Omental fat pad (tissue), 4 donors: ENCODE results near the gene FSIP1. TPM values are rescaled to one million over a fixed set of nuclear protein-coding genes. Genes with fewer than 3 reads are reported as not detected.

Experiments used
- ATAC-seq: fragments of 150-250 bp; one replicate; pipeline ENCODE4 v1.9.1; 2016; ENCODE audit warnings: mild to moderate bottlenecking, moderate library complexity; ENCODE audit not compliant: low FRiP score
- DNase-seq: peaks from one replicate; pipeline ENCODE4 v3.0.0-alpha.2; 2019; ENCODE audit warnings: low spot score
- total RNA-seq, 4 donors: library from RNA; depleted of rRNA; stranded (reverse); fragments of >200 nt; gene quantifications; one replicate each; pipeline ENCODE4 v1.1.0, GENCODE V29; 2016
- TF ChIP-seq, protein P1 (sequence below), 3 donors: fragments of 450-650 bp; IDR thresholded peaks; one replicate each; pipeline ENCODE4 v1.5.1; 2016 to 2017; ENCODE audit warnings: antibody characterized with exemption in 3 of 3, mild to moderate bottlenecking in 3 of 3, moderate library complexity in 2 of 3

The FSIP1 gene
- total RNA-seq, 4 donors from 2014 or later: 0.32 to 0.48 (median 0.41) TPM

DNA sequence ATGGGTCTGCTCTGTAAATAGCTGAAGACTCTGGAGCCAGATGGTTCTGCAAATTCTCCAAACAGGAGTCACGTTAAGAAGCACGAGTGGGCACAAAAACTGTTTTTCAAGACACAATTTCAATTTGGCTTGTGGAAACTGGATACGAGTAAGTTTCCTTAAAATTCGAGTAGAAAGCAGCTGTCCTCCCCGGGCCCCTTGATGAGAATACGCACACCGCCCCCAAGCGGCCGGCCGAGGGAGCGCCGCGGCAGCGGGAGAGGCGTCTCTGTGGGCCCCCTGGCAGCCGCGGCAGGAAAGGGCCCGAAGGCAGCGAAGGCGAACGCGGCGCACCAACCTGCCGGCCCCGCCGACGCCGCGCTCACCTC is 202.5 kb downstream of the FSIP1 start:
- peak; percentile 96 for DNase-seq
- TF ChIP-seq, protein P1, sequence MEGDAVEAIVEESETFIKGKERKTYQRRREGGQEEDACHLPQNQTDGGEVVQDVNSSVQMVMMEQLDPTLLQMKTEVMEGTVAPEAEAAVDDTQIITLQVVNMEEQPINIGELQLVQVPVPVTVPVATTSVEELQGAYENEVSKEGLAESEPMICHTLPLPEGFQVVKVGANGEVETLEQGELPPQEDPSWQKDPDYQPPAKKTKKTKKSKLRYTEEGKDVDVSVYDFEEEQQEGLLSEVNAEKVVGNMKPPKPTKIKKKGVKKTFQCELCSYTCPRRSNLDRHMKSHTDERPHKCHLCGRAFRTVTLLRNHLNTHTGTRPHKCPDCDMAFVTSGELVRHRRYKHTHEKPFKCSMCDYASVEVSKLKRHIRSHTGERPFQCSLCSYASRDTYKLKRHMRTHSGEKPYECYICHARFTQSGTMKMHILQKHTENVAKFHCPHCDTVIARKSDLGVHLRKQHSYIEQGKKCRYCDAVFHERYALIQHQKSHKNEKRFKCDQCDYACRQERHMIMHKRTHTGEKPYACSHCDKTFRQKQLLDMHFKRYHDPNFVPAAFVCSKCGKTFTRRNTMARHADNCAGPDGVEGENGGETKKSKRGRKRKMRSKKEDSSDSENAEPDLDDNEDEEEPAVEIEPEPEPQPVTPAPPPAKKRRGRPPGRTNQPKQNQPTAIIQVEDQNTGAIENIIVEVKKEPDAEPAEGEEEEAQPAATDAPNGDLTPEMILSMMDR (IDR thresholded peaks at IDR 0.05): peak in 2 of 3 donors; percentile 91 to 92
- ATAC-seq: peak; percentile 74

DNA sequence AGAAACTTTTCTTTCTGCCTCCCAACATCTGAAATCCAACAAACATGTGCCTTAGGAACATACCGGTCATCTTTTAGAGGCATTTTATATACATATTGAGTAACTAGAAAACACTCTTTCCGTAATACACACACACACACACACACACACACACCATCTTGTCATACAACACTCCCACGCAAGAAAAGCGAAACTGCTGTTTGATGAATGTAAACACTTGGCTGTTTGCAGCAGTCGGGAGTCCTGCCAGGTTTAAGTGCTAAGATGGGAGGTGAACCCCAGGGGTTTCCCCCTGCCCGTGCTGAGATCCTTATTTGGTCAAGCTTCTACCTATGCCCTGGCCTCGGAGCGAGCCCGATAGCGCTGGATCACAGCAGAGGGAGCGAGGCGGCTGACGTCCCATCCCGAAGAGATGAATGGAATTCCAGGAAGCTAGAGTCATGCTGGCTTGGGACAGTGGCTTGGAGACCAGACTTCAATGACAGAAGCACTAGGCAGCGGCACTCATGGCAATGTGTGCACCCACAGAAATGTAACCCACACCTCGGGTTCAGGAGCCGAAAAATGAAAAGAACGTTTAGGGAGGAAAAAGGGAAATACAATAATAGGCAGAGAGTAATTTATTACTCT is 203.0 kb downstream of the FSIP1 start:
- TF ChIP-seq, protein P1 (IDR thresholded peaks at IDR 0.05): no peak
- ATAC-seq (peak; percentile 38), DNase-seq (peak; percentile 73)

DNA sequence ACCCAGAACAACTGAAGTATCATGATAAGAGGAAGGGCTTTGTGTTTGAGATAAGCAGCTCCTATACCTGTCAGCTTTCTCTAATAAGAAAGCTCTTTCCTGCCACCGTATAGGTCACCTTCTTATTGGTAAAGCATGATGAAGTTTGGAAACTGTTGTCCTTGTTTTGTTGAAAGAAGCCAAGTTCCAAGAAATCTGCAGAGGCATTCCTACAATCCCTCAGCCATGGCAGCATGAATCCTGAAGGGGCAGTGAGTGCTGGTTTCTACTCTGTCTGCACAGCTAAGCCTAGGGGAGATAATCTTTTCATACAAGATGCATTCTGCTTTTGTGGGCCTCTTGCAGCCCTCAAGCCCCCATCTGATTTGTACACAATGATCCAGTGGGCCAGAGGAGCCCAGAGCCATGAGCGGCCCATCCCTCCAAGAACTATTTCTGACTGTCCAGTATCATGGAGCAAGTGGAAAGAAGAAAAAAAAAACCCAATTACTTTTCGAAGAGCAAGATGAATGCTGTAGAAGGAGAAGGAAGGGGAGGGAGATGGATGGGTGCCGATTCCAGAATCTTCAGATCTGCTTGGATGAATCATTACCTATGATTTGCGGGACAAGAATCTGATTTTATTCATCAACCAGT is 203.7 kb downstream of the FSIP1 start:
- TF ChIP-seq, protein P1 (IDR thresholded peaks at IDR 0.05): no peak
- ATAC-seq (no peak), DNase-seq (no peak)

DNA sequence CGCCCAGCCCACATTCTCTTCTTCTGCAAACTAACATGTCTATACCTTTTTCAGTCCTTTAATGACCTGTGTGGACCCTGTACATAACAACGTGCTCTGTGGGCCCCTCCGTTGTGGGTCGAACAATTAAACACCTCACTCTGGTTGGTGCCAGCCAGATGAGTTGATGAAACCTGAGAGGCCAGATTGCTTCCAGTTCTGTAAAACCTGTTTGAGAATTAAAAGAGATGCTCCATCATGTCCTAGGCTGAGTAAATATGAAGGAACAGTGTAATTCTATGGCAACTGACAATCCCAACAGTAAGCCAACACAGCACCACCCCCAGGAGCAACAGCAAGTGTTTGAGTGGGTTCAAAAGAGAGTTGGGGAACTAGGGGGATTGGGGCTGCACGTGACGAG is 207.5 kb downstream of the FSIP1 start:
- DNase-seq (no peak), ATAC-seq (no peak)
- TF ChIP-seq, protein P1 (IDR thresholded peaks at IDR 0.05): no peak

DNA sequence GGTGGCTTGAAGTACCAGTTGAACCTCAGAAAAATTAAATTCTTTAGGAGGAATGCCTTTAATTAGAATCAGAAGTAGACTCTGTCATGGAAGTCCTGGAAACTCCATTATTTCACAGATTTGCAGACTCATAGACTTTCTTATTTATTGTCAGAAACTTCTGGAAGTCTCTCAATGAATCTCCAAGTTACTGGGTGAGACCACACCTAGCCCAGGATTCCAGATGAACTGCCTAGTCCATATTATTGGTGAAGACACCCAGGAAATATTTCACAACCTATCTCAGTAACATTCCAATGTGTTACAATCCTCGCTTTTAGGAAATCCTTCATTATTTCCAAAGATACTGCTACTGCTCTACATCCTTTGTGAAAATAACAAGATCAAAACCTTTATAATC is 208.2 kb downstream of the FSIP1 start:
- ATAC-seq: peak; percentile 57
- no peak for DNase-seq
- TF ChIP-seq, protein P1 (IDR thresholded peaks at IDR 0.05): no peak

DNA sequence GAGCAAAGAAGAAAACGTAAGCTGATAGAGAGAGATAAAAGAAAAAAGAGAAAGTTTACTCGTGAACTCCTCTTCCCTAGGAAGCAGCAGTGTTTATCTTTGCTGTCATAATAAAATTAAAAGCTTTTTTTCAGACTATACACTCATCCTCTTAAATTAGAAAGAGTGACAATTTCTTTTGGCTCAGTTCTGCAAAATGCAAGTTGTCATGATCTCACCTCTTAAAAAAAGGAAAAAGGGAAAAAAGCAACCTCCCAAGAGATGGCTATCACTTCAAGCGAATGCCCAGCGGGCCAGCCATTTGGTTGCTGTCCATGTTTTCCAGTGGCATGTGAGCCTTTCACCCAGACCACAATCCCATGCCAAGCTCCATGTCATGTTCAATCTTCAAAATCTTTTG is 208.8 kb downstream of the FSIP1 start:
- DNase-seq (no peak), ATAC-seq (no peak)
- TF ChIP-seq, protein P1 (IDR thresholded peaks at IDR 0.05): no peak

DNA sequence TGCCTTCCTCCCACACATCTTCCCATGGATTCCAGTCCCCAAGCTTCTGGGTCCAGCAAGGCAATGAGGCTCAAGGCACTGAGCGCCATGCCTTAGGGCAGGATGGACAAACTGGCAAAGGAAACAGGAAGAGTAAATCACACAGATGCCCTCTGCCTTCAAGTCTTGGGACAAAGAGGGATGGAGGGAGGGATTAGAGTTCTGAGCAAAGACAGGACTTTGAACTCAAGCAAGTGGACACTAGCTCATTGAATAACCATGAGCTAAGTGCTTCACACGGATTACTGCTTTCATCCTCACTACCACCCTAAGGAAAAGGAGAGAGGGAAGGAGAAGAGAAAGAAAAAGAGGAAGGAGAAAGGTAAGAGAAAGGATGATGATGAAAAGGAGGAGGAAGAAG is 209.4 kb downstream of the FSIP1 start:
- DNase-seq (no peak), ATAC-seq (no peak)
- TF ChIP-seq, protein P1 (IDR thresholded peaks at IDR 0.05): no peak
